ENCODE results near the gene DUOXA1.
"Not testable (repeated sequence)": the region's sequence is repeated elsewhere in the genome, so short reads cannot be mapped to it uniquely, and the experiment has no call there.

DUOXA1 gene

GRCh38 chr15:45112143-45112590, 17.5 kb downstream of the DUOXA1 start:
- no peak for DNase-seq

DNA sequence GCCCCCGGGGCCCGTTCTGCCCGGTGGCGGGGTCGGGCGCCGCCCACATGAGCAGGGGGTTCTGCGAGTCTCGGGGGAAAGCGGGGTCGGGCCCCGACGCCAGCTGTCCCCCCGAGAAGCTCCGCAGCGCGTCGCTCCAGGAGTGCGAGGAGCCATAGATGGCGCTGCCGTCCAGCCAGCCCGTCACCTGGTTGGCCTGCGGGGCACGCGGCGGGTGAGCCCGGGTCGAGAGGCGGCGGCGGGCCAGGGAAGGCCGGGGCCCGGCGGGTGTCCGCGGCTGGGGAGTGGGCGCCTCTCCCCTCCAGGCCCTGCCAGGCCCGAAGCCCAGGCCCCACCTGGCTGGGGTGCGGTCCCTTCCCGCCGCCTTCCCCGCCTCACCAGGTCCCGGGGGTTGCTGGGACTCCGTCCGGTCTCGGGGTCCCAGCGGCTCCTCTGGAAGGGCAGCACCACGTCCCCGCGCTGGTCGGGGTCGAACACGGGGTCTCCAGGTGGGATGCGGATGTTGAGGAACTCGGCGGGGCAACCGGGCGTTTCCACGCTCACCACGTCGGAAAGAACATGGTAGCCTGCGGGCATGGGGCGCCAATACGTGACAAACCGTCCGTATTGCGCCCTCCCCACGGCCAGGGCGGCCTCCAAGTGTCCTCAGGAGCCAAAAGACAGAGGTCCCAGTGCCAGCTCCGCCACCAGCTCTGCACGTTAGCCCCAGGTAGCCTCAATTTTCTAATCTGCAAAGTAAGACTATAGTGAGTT, 18.1 kb downstream of the DUOXA1 start:
- DNase-seq: no peak

GRCh38 chr15:45110256-45110820, 19.3 kb downstream of the DUOXA1 start:
- no peak for DNase-seq

DNA sequence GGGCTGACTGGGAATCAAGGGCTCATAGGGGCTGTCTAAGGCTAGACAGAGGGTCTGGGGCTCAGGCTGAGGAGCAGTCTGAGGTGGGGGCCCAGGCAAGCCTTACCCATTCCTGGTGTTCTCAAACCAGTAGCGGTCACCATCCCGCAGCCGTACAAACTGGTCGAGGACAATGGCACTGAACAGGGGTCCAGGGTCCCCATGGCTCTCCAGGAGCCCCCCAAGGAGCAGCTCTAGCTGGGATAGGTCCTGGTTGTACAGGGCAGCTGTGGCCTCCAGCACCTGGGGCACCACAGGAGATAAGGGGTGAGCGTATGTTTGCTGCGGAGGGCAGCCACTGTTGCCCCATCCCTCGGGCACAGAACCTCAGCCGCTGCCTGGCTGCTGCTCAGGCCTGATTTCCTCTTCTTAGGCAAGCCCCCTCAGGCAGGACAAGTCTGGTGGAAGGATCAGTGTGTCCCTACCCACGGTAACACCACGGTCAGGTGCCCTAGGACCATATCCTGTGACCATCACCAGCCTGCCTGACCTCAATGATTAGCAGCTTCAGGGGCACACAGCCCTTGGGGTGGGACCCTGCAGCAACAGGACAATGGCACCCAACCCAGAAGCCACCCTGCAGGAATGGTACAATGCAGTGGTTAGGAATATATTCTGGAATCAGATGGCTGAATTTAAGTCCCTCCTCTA, 21.6 kb downstream of the DUOXA1 start:
- DNase-seq: no peak

DNA sequence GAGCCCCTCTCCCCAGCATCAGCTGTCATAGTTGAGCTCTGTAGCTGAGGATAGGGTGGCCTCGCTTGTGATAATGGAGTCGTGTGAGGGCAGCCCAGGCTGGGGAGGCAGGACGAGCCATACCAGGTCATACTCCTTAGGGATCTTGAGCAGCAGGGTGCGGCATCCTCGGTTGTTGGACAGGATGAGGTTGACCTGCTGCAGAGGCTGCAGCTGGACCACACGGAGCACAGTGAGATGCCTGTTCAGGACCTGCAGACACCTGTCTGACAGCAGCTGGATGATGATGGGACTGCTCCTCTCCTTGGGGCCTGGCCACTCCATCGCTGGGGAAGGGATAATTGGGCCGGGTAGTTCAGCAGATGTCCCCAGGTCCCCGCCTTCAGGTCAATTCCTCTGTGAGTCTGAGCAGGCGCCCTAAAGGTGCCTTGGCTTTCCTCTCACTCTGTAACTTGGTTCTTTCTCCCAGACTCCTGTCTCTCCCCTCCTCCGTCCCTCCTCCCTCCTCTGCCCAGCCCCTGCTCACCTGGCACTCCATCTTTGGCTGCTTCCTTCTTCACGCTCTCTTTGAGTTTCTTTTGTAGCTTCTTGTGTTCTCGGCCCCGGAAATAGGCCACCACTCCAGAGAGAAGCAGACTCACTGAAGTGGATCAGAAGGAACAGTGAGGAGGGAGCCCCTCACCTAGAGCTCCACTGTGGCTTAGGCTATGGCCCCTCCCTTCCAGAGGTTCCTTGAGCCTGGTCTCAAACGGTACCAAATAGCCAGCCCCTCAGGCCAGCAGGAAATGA, 23.5 kb downstream of the DUOXA1 start:
- no peak for DNase-seq

DNA sequence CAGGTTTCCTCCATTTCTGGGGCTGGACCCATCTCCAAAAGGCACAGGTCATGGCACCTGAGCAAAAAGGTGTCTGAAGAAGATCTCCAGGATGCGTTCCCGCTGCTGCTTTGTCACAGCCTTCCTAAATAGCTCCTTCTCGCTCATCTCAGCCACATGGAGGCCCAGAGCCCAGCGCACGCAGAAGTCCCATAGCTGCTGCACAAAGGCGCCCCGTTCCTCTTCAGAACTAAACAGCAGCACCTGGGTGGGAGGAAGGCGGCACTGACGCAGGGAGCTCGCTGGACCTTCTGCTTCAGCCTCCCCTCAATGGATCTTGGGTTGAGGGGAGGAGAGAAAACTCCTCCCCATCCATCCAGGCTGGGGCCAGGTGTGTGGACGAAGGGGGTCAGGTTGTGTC, 24.1 kb downstream of the DUOXA1 start:
- DNase-seq: no peak

GRCh38 chr15:45104170-45104569, 25.5 kb downstream of the DUOXA1 start:
- DNase-seq: not testable (repeated sequence)

DNA sequence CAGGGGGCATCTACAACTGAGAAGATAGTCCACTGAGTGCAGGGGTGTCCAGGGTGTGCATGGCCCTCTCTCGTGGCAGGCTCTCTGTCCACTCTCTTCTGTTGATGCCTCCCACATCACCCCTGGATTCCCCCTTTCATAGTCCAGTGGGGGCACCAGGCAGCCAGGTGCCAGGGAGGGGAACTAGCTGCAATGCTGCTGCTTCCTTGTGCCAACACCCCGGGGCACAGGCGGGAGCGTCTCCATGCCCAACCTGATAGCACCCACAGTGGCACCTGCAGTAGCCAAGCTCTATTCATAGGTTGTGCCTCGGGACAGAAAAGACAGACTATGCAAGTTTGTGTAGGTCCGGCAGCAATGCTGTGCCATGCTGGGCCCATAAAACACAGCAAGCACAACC, 27.5 kb downstream of the DUOXA1 start:
- DNase-seq: no peak

GRCh38 chr15:45101749-45102148, 27.9 kb downstream of the DUOXA1 start:
- DNase-seq: no peak

GRCh38 chr15:45100884-45101625, 28.6 kb downstream of the DUOXA1 start:
- DNase-seq: no peak

GRCh38 chr15:45099549-45100165, 30.0 kb downstream of the DUOXA1 start:
- no peak for DNase-seq

- DNase-seq: no peak
These were observed 32.2 kb downstream of the DUOXA1 start for GRCh38 chr15:45097466-45097865.

GRCh38 chr15:45095661-45096060, 34.0 kb downstream of the DUOXA1 start:
- DNase-seq: no peak

DNA sequence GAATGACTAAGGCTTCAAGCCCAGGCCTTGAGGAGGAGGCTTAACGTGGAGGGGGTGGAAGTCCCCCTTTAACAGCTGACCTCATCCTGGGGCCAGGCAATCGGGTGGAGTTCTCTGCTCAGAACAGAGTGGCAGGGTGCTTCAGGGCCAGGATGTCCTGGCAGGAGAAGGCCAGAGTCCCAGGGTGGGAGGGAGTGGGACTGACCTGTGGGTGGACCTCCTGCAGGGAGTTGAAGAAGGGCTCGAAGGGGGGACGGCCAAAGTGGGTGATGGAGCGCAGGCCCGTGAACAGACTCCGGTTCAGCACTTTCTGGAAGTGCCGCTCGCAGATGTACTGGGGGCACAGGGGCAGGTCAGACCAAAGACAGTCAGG, 35.3 kb downstream of the DUOXA1 start:
- no peak for DNase-seq

DNA sequence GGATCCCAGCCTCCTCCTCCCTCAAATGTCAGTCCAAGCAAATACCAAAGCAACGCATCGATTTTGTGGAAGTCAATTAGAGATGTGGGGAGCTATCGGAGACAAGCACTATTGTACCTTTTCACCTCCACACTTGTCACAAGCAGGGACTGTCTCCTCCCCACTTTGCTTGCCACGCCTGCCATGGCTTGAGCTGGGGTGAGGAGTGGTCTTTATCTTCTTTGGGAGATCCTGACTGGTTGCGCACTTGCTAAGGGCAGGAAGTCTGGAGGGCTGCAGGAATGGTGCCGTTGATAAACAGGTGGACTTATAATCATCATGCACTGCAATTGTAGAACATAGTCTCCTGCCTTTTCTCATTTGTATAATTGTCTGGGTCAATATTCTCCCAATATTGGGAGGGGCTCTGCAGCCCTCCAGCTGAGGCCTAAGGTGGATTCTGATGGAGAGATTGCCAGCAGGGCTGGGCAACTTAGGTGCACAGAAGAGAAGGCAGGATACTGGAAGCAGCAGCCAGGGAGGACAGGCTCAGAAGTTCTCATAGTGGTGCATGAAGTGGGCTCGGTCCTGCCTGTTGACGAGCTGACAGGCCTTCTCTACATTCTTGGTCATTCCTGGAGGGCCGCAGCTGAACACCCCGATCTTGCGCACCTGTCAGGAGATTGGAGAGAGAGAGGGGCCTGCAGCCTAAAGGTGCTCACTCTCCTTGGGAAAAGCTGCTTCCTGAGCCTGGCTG, 35.9 kb downstream of the DUOXA1 start:
- no peak for DNase-seq

GRCh38 chr15:45093013-45093412, 36.7 kb downstream of the DUOXA1 start:
- no peak for DNase-seq

- DNase-seq: no peak
These were observed 38.1 kb downstream of the DUOXA1 start for GRCh38 chr15:45091576-45091975.

DNA sequence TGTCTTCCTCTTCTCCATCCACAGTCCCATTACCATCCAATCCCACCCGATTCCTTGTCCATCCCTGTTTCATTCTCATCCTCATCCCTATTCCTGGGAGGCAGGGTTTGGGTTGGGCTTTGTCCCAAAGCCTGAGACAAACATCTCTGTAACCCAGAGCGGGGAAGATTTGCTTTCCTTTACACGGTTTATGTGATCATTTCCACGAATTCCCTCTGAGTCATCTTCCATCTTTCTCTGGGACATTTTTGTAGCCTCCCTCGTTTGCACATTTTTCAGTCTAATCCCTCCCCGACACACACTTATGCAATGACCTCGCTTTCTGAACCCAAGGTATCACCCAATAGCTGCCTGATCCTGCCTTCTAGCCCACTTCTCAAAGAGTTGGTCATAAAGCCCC, 38.5 kb downstream of the DUOXA1 start:
- no peak for DNase-seq

- DNase-seq: no peak
These were observed 39.8 kb downstream of the DUOXA1 start for GRCh38 chr15:45089712-45090373.

DNA sequence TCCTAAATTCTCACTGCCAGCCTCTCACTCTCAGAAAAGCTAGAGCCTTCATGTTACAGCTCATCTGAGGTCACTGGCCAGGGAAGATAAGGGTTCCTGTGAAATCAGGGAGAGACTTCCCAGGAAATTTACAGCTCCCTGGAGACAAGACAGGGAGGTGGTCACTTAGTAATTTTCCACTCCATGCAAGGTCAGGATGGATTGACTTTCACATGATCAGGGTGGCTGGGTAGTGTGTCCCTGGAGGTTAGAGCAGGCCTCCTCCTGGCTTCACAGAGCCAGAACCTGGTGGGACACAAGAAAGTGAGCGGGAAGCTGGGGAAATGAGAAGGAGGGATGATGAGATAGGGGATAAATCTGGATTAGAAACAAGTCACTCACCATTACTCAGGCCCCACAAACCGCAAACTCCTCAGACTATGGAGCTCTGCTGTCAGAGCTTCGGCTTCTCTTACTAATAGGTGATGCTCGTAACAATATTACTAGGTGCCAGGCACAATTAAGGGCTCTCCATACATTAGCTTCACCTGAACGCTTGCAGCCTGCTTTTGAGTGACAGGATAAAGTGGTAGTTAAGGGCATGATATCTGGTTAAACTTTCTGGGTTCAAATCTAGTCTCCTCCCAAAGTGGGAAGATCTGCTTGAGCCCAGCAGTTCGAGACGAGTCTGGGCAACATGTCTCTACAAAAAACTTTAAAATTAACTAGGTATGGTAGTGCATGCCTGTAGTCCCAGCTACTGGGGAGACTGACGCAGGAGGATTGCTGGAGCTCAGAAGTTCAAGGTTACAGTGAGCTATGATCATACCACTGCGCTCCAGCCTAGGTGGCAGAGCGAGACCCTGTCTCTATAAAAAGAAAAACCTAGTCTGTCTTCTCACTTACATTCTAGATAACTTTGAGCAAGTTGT, 40.6 kb downstream of the DUOXA1 start:
- no peak for DNase-seq
